Cerebellar cortex (tissue), 1 donor: ENCODE data around the gene TMEM108.

Experiments
- DNase-seq: peaks from one replicate; pipeline ENCODE4 v3.0.0-alpha.2; 2015; ENCODE audit warnings: low spot score

Gene TMEM108

GRCh38 chr3:133236901-133237300 is 198.7 kb downstream of the TMEM108 start:
- no peak for DNase-seq

GRCh38 chr3:133237380-133237779 is 199.2 kb downstream of the TMEM108 start:
- DNase-seq: no peak

- no peak for DNase-seq
Observed at GRCh38 chr3:133238015-133238414, 199.8 kb downstream of the TMEM108 start.

- DNase-seq: no peak
Observed at GRCh38 chr3:133246119-133246518, 207.9 kb downstream of the TMEM108 start.

GRCh38 chr3:133246773-133247172 is 208.6 kb downstream of the TMEM108 start:
- no peak for DNase-seq

- no peak for DNase-seq
Observed at GRCh38 chr3:133248389-133248788, 210.2 kb downstream of the TMEM108 start.

GRCh38 chr3:133249490-133249889 is 211.3 kb downstream of the TMEM108 start:
- DNase-seq: no peak

- no peak for DNase-seq
Observed at GRCh38 chr3:133254151-133254550, 216.0 kb downstream of the TMEM108 start.

GRCh38 chr3:133254716-133255115 is 216.5 kb downstream of the TMEM108 start:
- no peak for DNase-seq

GRCh38 chr3:133256787-133257483 is 218.7 kb downstream of the TMEM108 start:
- no peak for DNase-seq

GRCh38 chr3:133258358-133258757 is 220.2 kb downstream of the TMEM108 start:
- no peak for DNase-seq

GRCh38 chr3:133259767-133260166 is 221.6 kb downstream of the TMEM108 start:
- DNase-seq: no peak

GRCh38 chr3:133262333-133262732 is 224.1 kb downstream of the TMEM108 start:
- DNase-seq: no peak

- DNase-seq: no peak
Observed at GRCh38 chr3:133264920-133265319, 226.7 kb downstream of the TMEM108 start.

GRCh38 chr3:133268726-133269134 is 230.5 kb downstream of the TMEM108 start:
- DNase-seq: peak; percentile 51

- peak; percentile 7 for DNase-seq
Observed at GRCh38 chr3:133269393-133269792, 231.2 kb downstream of the TMEM108 start.

GRCh38 chr3:133270631-133271030 is 232.4 kb downstream of the TMEM108 start:
- DNase-seq: no peak

- no peak for DNase-seq
Observed at GRCh38 chr3:133271042-133271441, 232.9 kb downstream of the TMEM108 start.

GRCh38 chr3:133271539-133271938 is 233.3 kb downstream of the TMEM108 start:
- DNase-seq: no peak

GRCh38 chr3:133273346-133273745 is 235.2 kb downstream of the TMEM108 start:
- no peak for DNase-seq

GRCh38 chr3:133274477-133274876 is 236.3 kb downstream of the TMEM108 start:
- no peak for DNase-seq

- DNase-seq: peak; percentile 13
Observed at GRCh38 chr3:133276594-133276993, 238.4 kb downstream of the TMEM108 start.

GRCh38 chr3:133277813-133278212 is 239.6 kb downstream of the TMEM108 start:
- DNase-seq: no peak
